Lung (tissue), 12 donors: ENCODE results near the gene TTC22. TPM values are rescaled to one million over a fixed set of nuclear protein-coding genes. Genes with fewer than 3 reads are reported as not detected.

Source experiments
- ATAC-seq: fragments of 200-7000 bp; cut with Tn5 transposase; one replicate; pipeline ENCODE4 v1.9.1; 2020; ENCODE audit warnings: moderate number of reproducible peaks; ENCODE audit not compliant: insufficient read depth, low FRiP score
- DNase-seq, 3 donors: peaks; one replicate each; pipeline ENCODE4 v3.0.0-alpha.2; 2013 to 2017
- H3K27ac ChIP-seq, 2 donors: one replicate each; pipeline ENCODE4 v1.5.1; 2013; ENCODE audit warnings: mild to moderate bottlenecking in 2 of 2, moderate library complexity in 2 of 2, control low read depth in 1 of 2, inconsistent platforms in 1 of 2, low read depth in 1 of 2, low read length in 1 of 2
- H3K27me3 ChIP-seq, 3 donors: one replicate each; pipeline ENCODE4 v1.5.1; 2013; ENCODE audit warnings: low read length in 2 of 3; ENCODE audit not compliant: control insufficient read depth in 3 of 3, insufficient read depth in 3 of 3
- H3K36me3 ChIP-seq, 4 donors: one replicate each; pipeline ENCODE4 v1.5.1; 2013; ENCODE audit warnings: low read length in 4 of 4, mild to moderate bottlenecking in 1 of 4, moderate library complexity in 1 of 4; ENCODE audit not compliant: control insufficient read depth in 4 of 4, insufficient read depth in 4 of 4
- H3K4me1 ChIP-seq, 5 donors: one replicate each; pipeline ENCODE4 v1.5.1; 2013; ENCODE audit warnings: low read length in 5 of 5, mild to moderate bottlenecking in 2 of 5, moderate library complexity in 1 of 5; ENCODE audit not compliant: control insufficient read depth in 5 of 5, insufficient read depth in 5 of 5
- H3K4me3 ChIP-seq: one replicate; pipeline ENCODE4 v1.5.1; 2013; ENCODE audit warnings: mild to moderate bottlenecking, control low read depth, moderate library complexity
- H3K9ac ChIP-seq, 2 donors: one replicate each; pipeline ENCODE4 v1.5.1; 2013; ENCODE audit warnings: low read length in 2 of 2, control low read depth in 1 of 2; ENCODE audit not compliant: insufficient read depth in 1 of 2
- H3K9me3 ChIP-seq, 4 donors: one replicate each; pipeline ENCODE4 v1.5.1; 2013; ENCODE audit warnings: low read length in 3 of 4, mild to moderate bottlenecking in 1 of 4, moderate library complexity in 1 of 4; ENCODE audit not compliant: control insufficient read depth in 4 of 4, insufficient read depth in 3 of 4
- WGBS, 2 donors: extraction: QIAGEN DNeasy Blood & Tissue Kit; methylation state at CpG; one replicate each; pipeline ENCODE4 v1.1.7; 2013; 5-methylcytosine and 5-hydroxymethylcytosine counted together
- polyA plus RNA-seq, 2 donors: library from polyadenylated mRNA; stranded (reverse); fragments of 200-250 nt; gene quantifications; one replicate each; pipeline ENCODE4 v1.2.1, GENCODE V29; 2013
- total RNA-seq, 2 donors: library from RNA; depleted of rRNA in 1 of 2; stranded (reverse); fragments of >200 nt in 1 of 2; gene quantifications; one replicate each; pipeline ENCODE4 v1.2.1, GENCODE V29; 2014 to 2021
- TF ChIP-seq, protein P1 (sequence below): IDR thresholded peaks from 2 replicates; pipeline ENCODE4 v1.5.1; 2012; ENCODE audit warnings: mild to moderate bottlenecking; ENCODE audit errors: control extremely low read depth, extremely low read depth
- donor health status: control.
- donor health status: control.
- donor health status: Bipolar disorder and iron deficiency.
- donor health status: healthy.
- donor health status: DM: yes; HTN: yes; CAD: no.

Gene TTC22
- total and polyA plus RNA-seq, 4 donors = 2.9 to 6.6 (median 3.5) TPM

DNA sequence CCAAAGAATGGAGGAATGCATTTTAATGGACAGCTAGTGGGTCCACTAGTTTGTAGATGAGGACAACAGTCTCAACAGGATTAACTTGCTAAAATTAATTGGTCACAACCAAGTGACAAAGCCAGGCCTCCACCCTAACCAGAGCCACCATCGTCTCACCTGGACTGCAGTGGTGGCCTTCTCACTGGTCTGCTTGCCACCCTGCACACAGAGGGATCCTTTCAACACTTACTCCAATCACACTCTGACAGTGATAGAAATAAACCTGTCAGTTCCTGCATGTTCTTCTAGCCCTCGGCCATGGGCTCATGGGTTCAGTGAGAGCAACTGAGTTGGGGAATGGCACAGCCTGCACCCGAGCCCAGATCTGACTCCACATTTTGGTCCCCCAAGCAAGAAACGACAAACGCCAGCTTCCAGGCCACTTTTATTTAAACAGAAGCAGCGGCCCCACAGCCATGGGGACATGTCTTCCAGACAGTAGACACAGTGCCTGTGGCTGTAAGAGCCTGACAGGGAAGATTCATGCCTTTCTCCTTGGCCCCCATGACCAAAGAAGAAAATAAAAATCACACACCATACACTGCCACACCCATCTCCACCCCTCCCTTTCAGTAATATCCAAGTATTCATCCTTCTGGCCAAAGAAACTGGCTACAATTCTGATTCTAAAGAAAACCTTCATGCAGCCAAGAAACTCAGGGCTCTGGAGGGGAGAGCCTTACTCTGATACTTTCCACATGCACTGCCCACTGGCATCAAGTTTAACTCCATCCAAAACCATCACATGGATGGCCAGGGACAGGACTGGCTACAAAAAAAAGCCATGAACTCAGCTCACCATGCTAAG, 48.3 kb upstream of the TTC22 start:
- DNase-seq (no peak), ATAC-seq (no peak)
- Histone ChIP-seq H3K4me1 (no peaks in the 10 kb centered on the region), H3K4me3 (no peak overlapping the region), H3K27ac (no peak overlapping the region), H3K36me3 (peaks cover 0 to 36% (median 10%) of the 10 kb centered on the region in 4 donors), H3K9me3 (no peaks in the 10 kb centered on the region), H3K9ac (no peak overlapping the region), H3K27me3 (no peaks in the 10 kb centered on the region)
- TF ChIP-seq, protein P1, sequence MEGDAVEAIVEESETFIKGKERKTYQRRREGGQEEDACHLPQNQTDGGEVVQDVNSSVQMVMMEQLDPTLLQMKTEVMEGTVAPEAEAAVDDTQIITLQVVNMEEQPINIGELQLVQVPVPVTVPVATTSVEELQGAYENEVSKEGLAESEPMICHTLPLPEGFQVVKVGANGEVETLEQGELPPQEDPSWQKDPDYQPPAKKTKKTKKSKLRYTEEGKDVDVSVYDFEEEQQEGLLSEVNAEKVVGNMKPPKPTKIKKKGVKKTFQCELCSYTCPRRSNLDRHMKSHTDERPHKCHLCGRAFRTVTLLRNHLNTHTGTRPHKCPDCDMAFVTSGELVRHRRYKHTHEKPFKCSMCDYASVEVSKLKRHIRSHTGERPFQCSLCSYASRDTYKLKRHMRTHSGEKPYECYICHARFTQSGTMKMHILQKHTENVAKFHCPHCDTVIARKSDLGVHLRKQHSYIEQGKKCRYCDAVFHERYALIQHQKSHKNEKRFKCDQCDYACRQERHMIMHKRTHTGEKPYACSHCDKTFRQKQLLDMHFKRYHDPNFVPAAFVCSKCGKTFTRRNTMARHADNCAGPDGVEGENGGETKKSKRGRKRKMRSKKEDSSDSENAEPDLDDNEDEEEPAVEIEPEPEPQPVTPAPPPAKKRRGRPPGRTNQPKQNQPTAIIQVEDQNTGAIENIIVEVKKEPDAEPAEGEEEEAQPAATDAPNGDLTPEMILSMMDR = no peak
- WGBS, 2 donors = 95% methylated on average over 6 of the region's 6 CpGs

DNA sequence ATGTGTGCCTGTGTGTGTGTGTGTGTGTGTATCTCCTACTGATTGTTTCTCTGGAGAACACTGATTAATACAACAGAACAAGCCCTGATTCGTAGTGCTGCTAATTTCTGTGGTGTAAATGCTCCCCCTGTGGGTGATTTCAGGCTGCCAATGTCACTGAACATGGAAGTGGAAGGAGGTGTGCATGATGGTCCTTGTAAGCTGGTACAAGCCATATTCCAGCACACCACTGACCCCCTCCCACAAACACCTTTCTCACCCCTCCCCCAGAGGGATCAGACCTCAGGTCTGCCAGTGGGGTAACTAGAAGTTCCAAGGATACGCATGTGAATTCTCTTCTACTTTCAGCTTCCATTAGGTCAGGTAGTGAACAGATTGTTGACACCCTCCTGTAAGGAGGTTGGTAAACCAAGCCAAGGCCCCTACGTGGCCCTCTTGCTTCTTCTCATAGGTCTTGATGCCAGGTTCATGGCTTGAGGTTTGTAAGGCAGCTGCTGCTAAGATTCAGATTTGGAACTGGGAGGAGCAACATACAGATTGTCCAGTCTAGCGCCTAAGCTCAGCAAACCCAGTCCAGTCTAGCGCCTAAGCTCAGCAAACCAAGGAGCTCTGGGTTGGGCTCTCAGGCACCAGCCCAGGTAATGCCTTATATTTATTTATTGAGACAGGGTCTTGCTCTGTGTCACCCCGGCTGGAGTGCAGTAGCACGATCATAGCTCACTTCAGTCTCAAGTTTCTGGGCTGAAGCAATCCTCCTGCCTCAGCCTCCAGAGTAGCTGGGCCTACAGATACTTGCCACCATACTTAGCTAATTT, 47.2 kb upstream of the TTC22 start:
- Histone ChIP-seq H3K9ac (no peak overlapping the region), H3K27me3 (no peaks in the 10 kb centered on the region), H3K36me3 (peaks cover 0 to 31% (median 6%) of the 10 kb centered on the region in 4 donors), H3K9me3 (no peaks in the 10 kb centered on the region), H3K4me3 (no peak overlapping the region), H3K4me1 (no peaks in the 10 kb centered on the region), H3K27ac (no peak overlapping the region)
- ATAC-seq = no peak
- TF ChIP-seq, protein P1 = no peak
- whole genome bisulfite sequencing, 2 donors = 87 to 90% methylated on average over 7 of the region's 7 CpGs
- no peak for DNase-seq

DNA sequence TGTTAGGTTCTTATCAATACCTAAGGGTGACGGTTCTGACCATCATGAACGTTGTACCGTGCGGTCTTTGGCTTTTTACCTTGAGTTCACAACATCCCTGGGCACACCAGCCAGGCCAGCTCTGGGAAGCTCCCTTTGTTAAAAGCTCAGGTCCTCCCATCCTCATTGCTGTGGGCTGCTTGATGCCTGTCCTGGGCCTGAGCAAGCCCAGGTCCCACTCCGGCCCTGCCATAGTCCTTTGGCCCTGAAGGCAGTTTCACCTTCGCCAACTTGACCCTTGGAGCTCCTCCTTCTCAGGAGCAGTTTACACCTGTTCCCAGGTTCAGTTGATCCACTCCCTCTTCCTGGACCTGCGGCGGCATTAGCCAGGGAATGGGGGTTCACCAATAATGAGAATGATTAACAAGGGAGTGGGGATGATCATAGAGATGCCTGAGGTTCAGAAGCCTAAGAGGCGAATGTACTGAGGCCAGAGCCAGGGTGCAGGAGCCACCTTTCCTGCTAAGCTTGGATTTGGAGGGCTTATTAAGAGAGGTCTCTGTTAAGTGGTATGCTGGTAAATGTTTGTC, 45.7 kb upstream of the TTC22 start:
- no peak for DNase-seq
- WGBS, 2 donors = 86 to 90% methylated on average over 9 of the region's 9 CpGs

More for the DNA sequence above, 45.7 kb upstream of the TTC22 start:
- no peak for ATAC-seq
- Histone ChIP-seq H3K9me3 (no peaks in the 10 kb centered on the region), H3K9ac (no peak overlapping the region), H3K27ac (no peak overlapping the region), H3K27me3 (no peaks in the 10 kb centered on the region), H3K4me1 (no peaks in the 10 kb centered on the region), H3K4me3 (no peak overlapping the region), H3K36me3 (peaks cover 0 to 16% (median 2%) of the 10 kb centered on the region in 4 donors)
- TF ChIP-seq, protein P1 = no peak
